DMS 273 (cell line): Measurements from ENCODE around the gene NDUFA11.

ENCODE experiments used
- DNase-seq: peaks from one replicate; lab custom pipeline; 2025; ENCODE audit not compliant: unreplicated experiment; lab: John Stamatoyannopoulos, UW

NDUFA11 gene

DNA sequence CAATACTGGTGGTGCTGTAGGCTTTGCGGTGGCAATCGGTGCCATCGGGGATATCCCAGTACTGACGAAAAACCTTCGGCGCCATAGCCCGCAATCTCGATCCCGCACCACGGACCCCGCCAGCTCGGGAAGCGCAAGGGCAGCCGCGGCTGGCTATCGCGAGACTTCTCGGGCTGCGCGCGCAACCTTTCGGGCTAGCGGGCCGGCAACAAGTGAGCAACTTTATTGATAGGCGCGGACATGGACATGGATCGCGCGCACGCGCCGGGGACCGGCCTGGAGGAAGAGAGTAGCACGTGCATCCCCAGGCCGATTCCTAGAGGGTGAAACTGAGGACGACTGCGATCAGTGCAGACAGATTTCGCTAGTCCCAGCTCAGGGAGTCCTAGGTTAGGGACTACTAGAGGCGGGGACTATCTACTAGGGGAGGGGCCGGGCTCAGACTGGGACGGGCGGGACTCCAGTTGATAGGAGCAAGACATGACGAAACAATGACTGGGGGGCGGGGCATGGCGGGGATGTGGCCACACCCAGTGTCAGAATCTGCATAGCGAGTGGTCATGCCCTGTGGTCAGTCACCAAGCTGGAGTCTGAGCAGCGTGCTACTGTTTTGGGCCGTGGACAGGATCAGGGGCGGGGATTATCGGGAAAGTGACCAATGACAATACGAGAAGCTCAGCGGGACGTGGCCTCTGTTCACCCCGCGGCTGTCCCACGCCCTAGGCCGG is at the start of gene NDUFA11:
Gene NDUFA11 (minus strand): TSS at position 167 of the 728 bp plus-strand sequence. CDS start 82 bp downstream, at position 85.
- peak; percentile 99 for DNase-seq

GRCh38 chr19:5953030-5953589 is 49.5 kb upstream of the NDUFA11 start:
- DNase-seq: no peak

GRCh38 chr19:5952193-5953029 is 48.8 kb upstream of the NDUFA11 start:
- no peak for DNase-seq

DNA sequence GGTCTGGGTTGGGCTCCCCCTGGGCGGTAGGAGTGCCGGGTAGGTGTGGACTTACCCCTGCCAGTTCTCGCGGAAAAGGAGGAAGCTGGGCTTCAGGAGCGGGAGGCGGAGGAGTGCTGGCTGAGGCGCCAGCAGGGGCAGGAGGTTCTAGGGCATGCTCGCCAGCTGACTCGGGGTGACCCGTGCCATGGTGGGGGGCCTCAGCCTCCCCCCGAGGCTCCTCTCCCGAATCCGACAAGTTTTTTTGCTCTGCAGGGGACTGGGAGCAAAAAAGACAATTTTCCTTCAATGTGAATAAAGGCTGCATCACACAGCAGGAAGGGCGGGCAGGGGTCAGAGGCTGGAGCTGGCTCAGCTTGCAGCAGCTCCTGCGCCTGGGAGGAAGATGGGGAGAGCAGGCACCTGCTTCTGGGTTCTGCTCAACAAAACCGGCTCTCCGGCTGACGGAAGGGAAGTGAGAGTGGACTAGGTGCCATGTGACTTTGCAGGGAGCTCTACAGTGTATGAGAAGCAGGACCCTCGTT is 47.8 kb upstream of the NDUFA11 start:
- DNase-seq: no peak

DNA sequence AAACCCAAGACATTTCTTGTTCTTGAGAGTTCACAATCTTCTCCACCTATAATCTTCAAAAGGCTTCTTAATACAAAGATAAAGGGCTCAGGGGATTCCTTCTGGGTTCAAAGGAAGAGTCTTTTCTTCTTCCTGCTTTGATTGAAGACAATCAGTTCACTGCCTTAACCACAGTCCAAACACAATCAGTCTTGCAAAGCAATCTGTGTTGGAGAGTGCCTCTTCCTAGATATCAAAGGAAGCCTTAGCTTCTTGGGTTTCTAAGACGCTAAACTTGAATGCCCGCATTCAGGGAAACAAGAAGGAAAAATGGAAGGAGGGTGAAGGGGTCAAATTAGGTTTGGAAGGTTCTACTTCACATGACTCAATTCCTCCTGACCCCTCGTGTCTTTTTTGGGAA is 47.2 kb upstream of the NDUFA11 start:
- no peak for DNase-seq

GRCh38 chr19:5949792-5950305 is 46.3 kb upstream of the NDUFA11 start:
- DNase-seq: peak; percentile 31

DNA sequence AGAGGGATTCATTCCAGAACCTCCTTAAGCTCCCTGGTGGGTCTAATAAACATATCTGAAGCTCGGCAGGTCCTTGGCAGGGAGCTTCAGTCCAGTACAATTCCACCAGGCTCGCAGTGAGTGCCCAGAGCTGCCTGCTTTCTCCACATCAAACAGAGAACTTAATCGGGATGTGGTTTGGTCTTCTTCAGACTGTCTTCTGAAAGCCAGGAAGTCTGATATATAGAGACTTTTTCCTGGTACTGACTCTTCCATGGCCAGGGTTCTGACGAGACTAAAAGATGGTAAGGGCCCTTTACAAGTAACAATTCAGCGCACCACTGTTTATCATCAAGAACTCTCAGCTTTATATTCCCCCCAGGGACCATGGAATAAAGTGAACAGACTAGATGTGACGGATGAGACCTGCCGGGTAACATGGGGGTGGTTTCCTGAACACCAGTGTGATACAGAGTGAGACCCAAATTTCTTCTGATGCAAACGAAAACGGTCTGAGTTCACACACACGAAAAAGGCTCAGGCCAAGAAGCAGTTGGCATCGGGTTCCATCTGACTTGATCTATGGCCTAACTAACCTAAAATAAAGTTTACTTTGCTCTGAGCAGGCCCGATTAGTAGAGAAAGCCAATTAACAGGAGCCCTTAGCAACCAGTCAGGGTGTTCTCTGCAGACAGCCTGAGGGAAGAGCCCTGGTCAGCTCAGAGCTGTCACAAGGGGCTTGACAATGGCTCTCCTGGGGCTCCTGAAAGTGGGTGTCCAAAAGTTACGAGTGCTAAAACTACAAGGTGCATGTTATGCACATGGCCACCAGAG is 45.4 kb upstream of the NDUFA11 start:
- DNase-seq: no peak

DNA sequence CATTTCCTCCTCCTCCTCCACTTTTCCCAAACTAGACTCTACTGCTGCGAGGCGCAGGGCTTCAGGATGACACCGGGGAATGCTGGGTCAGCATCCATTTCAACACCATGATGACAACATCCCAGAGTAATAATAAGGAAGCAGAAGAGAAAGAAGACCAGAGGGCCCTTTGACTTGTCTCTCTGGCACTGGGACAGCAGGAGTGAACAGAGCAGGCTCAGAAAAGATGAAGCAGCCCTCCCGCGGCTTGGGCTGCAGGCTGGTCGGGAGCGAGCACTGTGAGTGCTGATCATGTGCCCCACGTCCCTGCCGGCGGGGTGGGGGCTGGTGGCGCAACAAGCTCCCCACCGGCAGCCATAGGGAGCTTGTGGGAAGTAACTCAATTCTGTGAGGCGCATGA is 43.8 kb upstream of the NDUFA11 start:
- no peak for DNase-seq

- no peak for DNase-seq
Observed at GRCh38 chr19:5943623-5944022, 40.0 kb upstream of the NDUFA11 start.

- DNase-seq: no peak
Observed at GRCh38 chr19:5943045-5943444, 39.5 kb upstream of the NDUFA11 start.

DNA sequence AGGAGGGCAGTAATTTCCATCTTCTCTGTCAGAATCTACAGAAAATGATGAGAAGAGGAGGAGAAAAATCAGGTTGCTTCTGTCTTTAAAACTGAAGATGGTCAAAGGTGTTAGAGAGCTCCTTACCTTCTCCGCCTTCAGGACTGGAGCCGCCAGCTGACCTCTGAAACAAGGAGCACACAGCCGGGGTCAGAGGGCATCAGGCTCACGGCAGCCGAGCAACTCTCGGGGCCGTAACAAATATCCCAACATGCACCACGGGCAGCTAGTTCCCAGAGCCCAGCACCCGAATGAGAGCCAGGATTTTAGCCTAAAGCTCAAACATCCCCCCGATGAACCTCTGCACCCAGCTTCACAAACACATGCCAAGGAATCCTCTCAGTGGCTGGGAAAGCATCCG is 38.1 kb upstream of the NDUFA11 start:
- no peak for DNase-seq

GRCh38 chr19:5940260-5941208 is 36.9 kb upstream of the NDUFA11 start:
- no peak for DNase-seq

GRCh38 chr19:5937550-5937949 is 34.0 kb upstream of the NDUFA11 start:
- no peak for DNase-seq

- no peak for DNase-seq
Observed at GRCh38 chr19:5936292-5936592, 32.7 kb upstream of the NDUFA11 start.

GRCh38 chr19:5935473-5936291 is 32.1 kb upstream of the NDUFA11 start:
- peak; percentile 80 for DNase-seq

GRCh38 chr19:5934774-5935472 is 31.3 kb upstream of the NDUFA11 start:
- DNase-seq: peak; percentile 91

DNA sequence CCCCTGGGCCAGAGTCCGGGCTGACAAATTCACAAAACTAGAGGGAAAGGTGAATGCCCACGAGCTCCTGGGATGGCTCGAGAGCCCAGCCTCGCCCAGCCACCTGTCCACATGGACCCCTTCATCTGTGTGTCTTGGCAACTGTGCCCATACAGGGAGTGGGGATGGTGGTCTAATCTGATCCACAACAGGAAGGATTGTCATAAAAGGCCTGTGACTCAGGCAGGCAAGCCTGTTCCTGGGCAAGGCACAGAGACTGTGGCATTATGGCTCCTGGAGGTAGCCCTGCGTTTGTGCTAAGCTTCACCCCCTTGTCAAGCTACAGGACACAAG is 30.4 kb upstream of the NDUFA11 start:
- DNase-seq: no peak

GRCh38 chr19:5933391-5934068 is 29.9 kb upstream of the NDUFA11 start:
- DNase-seq: no peak
